ENCODE measurements around the gene FAM181A.

DNA sequence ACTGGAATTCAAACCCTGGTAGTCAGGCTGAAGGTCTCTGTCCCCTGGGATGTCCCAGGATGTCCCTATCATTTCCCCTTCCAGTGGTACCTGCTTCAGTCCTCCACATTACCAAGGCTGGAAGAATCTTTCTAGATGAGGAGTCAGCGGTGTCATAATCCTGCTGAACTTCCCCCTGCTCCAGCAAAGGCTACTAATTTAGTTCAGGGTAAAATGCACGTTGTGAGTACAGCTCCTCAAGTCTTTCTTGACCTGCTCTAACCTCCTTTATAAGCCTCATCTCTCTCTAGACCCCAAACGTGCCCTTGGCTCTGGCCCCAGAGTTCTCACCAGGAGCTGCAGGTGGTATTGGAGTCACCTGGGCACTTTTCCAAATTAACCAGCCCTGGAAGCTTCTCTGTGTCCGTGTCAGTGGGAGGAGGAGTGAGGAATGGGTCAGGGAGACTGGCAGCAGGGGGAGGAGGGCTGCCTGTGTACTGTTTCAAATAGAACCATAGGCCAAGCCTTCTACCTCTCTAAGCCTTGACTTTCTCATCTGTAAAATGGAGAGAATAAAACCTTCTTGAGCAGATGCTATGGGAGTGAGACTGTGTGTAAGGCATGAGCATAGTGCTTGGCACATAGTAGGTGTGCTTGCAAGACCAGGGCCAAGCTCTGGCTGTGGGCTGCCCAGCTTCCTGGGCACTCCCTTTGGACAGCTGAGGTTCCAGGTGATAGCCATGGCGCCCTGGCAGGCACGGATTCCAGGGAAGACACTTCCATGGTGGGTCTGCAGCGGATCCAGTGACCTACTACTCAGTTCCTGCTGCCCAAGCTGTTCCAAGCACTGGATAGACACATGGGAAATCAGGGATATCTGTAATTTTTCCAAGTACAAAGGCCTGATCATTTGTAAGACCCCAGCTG is 24.7 kb downstream of the FAM181A start:
- TF ChIP-seq POLR2A (IDR thresholded peaks at IDR 0.05) (no peak), EP300 (IDR thresholded peaks at IDR 0.05) (no peak), POLR2AphosphoS5 (IDR thresholded peaks at IDR 0.05) (no peak)
- TF ChIP-seq, protein P1, sequence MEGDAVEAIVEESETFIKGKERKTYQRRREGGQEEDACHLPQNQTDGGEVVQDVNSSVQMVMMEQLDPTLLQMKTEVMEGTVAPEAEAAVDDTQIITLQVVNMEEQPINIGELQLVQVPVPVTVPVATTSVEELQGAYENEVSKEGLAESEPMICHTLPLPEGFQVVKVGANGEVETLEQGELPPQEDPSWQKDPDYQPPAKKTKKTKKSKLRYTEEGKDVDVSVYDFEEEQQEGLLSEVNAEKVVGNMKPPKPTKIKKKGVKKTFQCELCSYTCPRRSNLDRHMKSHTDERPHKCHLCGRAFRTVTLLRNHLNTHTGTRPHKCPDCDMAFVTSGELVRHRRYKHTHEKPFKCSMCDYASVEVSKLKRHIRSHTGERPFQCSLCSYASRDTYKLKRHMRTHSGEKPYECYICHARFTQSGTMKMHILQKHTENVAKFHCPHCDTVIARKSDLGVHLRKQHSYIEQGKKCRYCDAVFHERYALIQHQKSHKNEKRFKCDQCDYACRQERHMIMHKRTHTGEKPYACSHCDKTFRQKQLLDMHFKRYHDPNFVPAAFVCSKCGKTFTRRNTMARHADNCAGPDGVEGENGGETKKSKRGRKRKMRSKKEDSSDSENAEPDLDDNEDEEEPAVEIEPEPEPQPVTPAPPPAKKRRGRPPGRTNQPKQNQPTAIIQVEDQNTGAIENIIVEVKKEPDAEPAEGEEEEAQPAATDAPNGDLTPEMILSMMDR (IDR thresholded peaks at IDR 0.05), result no peak

Measured in sigmoid colon (tissue), 4 donors.